SK-MEL-5 (cell line): ENCODE data around the gene AADAC. TPM values are rescaled to one million over a fixed set of nuclear protein-coding genes. Genes with fewer than 3 reads are reported as not detected.
"Not testable (repeated sequence)": the region's sequence is repeated elsewhere in the genome, so short reads cannot be mapped to it uniquely, and the experiment has no call there.

Experiments used
- DNase-seq: peaks from one replicate; pipeline ENCODE4 v3.0.0-alpha.2; 2016; ENCODE audit warnings: low read depth, low spot score
- in situ Hi-C: cut with HindIII; loops from 2 replicates; pipeline ENCODE4 v1.10.0; 2016; ENCODE audit warnings: low sequenced_read_pairs, high pct_unique_total_duplicates, low pct_unique_long_range_greater_than_20kb
- total RNA-seq: library from RNA; depleted of rRNA; stranded (reverse); fragments of >200 nt; shearing (Covaris generic); gene quantifications from 2 replicates; pipeline ENCODE4 v1.2.3, GENCODE V29; 2014

The AADAC gene
- total RNA-seq, 1 experiment from 2014 or later = not detected

- in situ Hi-C loops = no loop called here
Measured at GRCh38 chr3:151838574-151839312, 24.8 kb downstream of the AADAC start.

DNA sequence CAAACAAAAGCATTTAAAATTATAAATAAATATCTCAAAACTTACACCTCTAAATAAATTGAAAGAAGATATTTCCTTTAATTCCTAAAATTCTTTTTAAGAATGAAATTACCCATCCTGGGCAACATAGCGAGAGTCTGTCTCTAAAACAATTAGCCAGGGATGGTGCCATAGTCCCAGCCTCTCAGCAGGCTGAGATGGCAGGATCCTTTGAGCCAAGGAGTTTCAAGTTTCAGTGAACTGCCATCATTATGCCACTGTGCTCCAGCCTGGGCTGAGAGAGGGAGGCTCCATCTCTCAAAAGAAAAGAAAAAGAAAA, 25.4 kb downstream of the AADAC start:
- in situ Hi-C loops = no loop called here
- DNase-seq = no peak

More at GRCh38 chr3:151838574-151839312, 24.8 kb downstream of the AADAC start:
- DNase-seq = peak; percentile 85

DNA sequence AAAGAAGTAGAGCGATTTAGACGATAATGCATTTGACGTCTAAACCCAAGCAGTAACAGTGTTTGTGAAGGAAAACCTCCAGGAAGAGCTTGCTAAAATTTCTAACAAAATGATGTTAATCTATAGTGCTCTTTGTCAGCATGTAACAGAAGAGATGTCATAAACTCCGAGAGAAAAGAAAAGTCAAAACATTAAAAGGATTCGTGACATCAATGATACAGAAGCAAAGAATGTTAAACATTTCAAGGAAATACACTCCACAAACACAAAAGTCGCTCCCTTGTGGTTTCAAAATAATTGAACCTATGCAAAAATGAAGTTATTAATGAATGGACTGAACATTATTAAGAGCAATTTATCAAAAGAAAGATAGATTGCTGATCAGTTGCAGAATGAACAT, 27.9 kb downstream of the AADAC start:
- in situ Hi-C loops = no loop called here
- no peak for DNase-seq

- in situ Hi-C loops = no loop called here
- DNase-seq = no peak
Measured at GRCh38 chr3:151843275-151843674, 29.4 kb downstream of the AADAC start.

DNA sequence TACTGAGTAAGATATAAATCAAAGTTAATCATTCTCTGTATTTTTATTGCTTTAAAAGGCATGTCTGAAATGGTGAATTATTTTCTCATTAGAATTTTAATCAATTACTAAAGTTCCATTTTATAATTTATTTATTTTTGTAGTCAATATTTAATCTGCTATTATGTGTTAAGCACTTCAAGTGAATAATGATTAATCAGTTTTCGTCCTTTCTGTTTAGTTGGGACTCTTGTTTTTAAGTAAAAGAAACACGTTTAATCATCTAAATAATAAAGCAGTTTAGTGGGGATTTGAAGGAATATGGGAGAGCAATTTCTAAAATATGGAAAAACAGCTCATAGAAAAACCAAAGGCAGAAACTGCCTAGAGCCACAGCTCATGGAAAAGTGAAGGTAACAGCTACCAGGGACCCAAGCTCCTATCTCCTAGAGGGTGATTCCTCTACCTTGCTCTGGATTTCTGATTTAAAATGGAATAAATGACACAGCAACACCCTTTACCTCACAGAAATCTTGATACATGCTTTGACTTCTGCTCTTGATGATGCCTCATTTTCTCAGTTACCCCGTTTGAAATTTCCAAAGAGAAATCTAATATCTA, 31.5 kb downstream of the AADAC start:
- no peak for DNase-seq
- in situ Hi-C loops = no loop called here

- DNase-seq, in situ Hi-C loops: not testable (repeated sequence)
Measured at GRCh38 chr3:151850065-151850464, 36.1 kb downstream of the AADAC start.

DNA sequence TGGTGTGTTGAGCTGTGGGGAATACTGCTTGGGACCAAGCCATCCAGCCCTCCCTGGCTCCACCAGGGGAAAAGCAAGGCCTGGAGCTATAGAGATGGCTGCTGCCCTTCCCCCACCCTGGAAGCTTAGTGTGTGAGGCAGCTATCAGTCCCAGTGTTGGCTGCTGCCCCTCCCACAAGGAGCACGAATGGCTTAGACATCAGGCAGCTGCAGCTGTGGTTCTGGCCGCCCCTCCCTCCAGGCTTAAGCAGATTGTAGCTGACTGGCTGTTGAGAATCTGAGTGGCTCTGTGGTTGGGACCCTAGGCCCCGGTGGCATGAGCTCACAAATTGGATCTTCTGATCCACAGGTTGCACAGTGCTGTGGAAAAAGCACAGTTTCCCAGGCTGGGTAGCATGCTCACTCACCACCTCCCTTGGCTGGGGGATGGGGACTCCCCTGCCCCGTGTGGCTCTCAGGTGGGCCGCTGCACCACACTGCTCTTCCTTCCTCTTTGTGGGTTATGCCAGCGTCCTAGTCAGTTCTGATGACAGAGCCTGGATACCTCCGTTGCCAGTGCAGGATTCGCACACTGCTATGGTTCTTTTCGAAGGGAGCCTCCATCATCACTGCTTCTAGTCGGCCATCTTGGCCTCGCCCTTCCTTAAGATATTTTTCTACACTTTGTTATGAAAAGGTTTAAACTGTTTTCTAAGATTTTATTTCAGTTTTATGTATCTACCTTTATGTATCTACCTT, 38.3 kb downstream of the AADAC start:
- in situ Hi-C loops = no loop called here
- no peak for DNase-seq

- in situ Hi-C loops = no loop called here
- DNase-seq = no peak
Measured at GRCh38 chr3:151856118-151856517, 42.2 kb downstream of the AADAC start.

DNA sequence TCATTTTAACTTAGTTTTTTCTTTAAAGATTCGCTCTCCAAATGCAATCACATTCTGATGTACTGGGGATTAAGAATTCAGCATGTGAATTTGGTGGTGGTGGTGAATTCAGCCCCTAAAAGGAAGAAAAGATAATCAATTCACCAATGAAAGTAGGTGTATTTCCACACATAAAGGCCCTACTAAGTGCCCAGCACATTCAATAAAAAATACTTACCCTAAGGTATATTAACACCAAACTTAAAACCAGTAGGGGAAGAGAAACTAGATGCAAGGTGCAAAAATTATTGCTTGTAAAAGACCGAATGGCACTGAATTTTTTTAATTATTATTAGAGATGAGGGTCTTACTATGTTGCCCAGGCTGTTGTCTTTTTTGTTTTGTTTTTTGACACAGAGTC, 42.7 kb downstream of the AADAC start:
- in situ Hi-C loops = no loop called here
- DNase-seq = no peak

DNA sequence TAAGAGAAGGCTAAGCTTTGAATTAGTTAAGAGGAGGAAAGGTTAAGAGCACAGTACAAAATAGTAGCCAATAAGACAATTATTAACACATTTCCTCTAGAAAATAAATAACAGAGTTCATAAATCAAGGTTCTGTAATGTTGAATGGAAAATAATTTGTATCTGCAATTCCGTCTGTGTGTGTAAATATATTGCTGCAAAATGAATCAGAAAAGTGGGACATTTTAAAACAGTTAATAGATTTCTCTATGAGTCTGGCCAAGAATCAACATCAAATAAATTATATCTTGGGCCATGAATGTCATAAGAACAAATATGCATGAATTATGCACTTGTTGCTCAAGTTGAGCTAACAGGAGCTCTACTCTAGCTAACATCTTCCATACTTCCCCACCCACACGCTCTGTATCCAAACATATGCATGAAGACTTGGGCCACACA, 45.3 kb downstream of the AADAC start:
- in situ Hi-C loops = no loop called here

GRCh38 chr3:151859905-151860304, 46.0 kb downstream of the AADAC start:
- in situ Hi-C loops = no loop called here
- DNase-seq = no peak

More for the DNA sequence above, 45.3 kb downstream of the AADAC start:
- no peak for DNase-seq

- in situ Hi-C loops = no loop called here
- DNase-seq = no peak
Measured at GRCh38 chr3:151863611-151864010, 49.7 kb downstream of the AADAC start.

- no peak for DNase-seq
- in situ Hi-C loops = no loop called here
Measured at GRCh38 chr3:151864423-151865101, 50.6 kb downstream of the AADAC start.

- no peak for DNase-seq
- in situ Hi-C loops = no loop called here
Measured at GRCh38 chr3:151866711-151867410, 52.9 kb downstream of the AADAC start.

DNA sequence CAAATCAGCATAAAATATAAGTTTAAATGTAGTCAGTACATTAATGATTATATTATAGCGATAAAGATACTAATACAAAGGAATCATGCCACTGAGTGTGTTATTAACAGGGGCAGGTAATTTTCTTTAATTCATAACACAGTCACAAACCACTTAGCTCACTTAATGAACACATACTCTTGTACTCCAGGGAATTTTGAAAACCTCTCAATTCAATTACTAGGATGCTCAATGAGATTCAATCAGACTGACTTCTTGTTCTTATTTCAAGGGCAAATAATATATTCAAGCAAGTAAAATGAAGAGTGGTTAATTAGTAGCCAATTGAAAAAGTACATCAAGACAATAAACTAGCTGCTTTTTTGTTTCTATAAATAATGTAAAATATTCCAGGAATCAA, 53.8 kb downstream of the AADAC start:
- DNase-seq = no peak
- in situ Hi-C loops = no loop called here

- no peak for DNase-seq
- in situ Hi-C loops = no loop called here
Measured at GRCh38 chr3:151869181-151869580, 55.3 kb downstream of the AADAC start.

DNA sequence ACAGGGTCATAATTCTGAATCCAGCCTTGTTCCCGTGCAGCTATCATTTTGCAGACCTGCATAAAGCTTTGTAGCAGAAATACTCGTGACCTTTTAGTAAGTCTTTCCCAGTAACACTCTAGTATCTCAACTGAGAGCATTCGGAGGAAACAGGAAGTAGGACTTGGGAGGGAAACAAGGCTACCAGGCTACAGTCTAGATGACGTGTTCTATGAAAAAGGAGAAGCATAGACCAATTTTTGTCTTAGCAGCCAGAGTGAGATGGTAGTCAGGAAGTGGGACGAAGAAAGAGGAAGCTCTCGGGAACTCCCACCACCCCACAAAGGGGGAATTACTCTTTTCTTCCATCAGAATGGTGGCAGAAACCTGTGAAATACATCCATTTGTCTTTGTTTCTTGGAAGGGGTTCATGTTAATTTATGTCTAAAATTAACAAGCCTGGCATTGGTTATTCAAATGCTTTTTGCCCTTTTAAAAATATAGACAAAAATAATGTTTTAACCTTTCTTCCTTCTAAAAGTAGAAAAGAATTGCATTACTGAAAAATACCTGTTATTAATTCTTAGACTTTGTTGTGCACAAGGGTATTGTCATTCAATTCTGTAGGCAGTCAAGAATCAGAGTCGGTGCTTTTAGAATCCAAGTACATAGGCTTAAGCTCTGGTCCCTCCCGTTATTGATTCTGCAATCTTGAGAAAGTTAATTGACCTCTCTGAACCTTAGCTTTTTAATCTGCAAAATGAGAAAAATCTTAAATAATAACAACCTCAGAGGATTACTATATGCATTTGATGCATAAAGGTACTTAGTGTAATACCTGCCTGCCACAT, 57.9 kb downstream of the AADAC start:
- peak; percentile 56 for DNase-seq
- in situ Hi-C loops = no loop called here
